CD14-positive monocyte (primary cell): ENCODE data around the gene PFKL. TPM values are rescaled to one million over a fixed set of nuclear protein-coding genes. Genes with fewer than 3 reads are reported as not detected.

ENCODE experiments used
- DNase-seq, 3 donors: peaks; one replicate each; pipeline ENCODE4 v3.0.0-alpha.2; 2011 to 2022
- H2AFZ ChIP-seq: 2 replicates; pipeline ENCODE4 v1.6.0; 2012; ENCODE audit warnings: mild to moderate bottlenecking, low read depth, low read length, inconsistent platforms; ENCODE audit not compliant: insufficient read depth, poor library complexity, severe bottlenecking
- H3K27ac ChIP-seq, 2 donors: 1 replicate in 1 of 2; 2 replicates in 1 of 2; pipeline ENCODE4 v1.5.1; 2012 to 2013; ENCODE audit warnings: low read length in 2 of 2, control low read depth in 1 of 2, inconsistent platforms in 1 of 2, low read depth in 1 of 2, mild to moderate bottlenecking in 1 of 2
- H3K27me3 ChIP-seq, 2 donors: one replicate each; pipeline versions ENCODE4 v1.6.0 to v1.6.1; 2011 to 2013; ENCODE audit warnings: low read length in 2 of 2; ENCODE audit not compliant: control insufficient read depth in 2 of 2, insufficient read depth in 2 of 2
- H3K36me3 ChIP-seq, 2 donors: replicated peaks in 1 of 2; 1 replicate in 1 of 2; 2 replicates in 1 of 2; pipeline versions ENCODE4 v1.5.1 to v1.6.1; 2012 to 2013; ENCODE audit warnings: low read length in 2 of 2, control low read depth in 1 of 2, inconsistent platforms in 1 of 2, mild to moderate bottlenecking in 1 of 2; ENCODE audit not compliant: insufficient read depth in 2 of 2, control insufficient read depth in 1 of 2
- H3K4me1 ChIP-seq, 2 donors: 1 replicate in 1 of 2; 2 replicates in 1 of 2; pipeline versions ENCODE4 v1.5.1 to v1.6.1; 2012 to 2013; ENCODE audit warnings: low read length in 2 of 2, control low read depth in 1 of 2, inconsistent platforms in 1 of 2, mild to moderate bottlenecking in 1 of 2, moderate library complexity in 1 of 2; ENCODE audit not compliant: insufficient read depth in 2 of 2, control insufficient read depth in 1 of 2
- H3K4me2 ChIP-seq: replicated peaks from 2 replicates; pipeline ENCODE3; 2012; ENCODE audit warnings: low read length, moderate library complexity, mild to moderate bottlenecking; ENCODE audit not compliant: poor library complexity, severe bottlenecking; ENCODE audit errors: extremely low read depth
- H3K4me3 ChIP-seq, 3 experiments: fragments of 200-600 bp in 1 of 3; sonication (generic) in 1 of 3; replicated peaks in 1 of 3; 1 replicate in 2 of 3; 2 replicates in 1 of 3; pipeline ENCODE4 v1.5.1; 2011 to 2013; ENCODE audit warnings: low read length in 3 of 3, mild to moderate bottlenecking in 3 of 3, control low read depth in 2 of 3, low read depth in 2 of 3, inconsistent platforms in 1 of 3, moderate library complexity in 1 of 3
- H3K79me2 ChIP-seq: 2 replicates; pipeline ENCODE4 v1.6.0; 2012; ENCODE audit warnings: mild to moderate bottlenecking, control low read depth, inconsistent platforms, low read length, moderate library complexity; ENCODE audit not compliant: insufficient read depth
- H3K9ac ChIP-seq: 2 replicates; pipeline ENCODE4 v1.6.0; 2017; ENCODE audit warnings: low read length, mild to moderate bottlenecking; ENCODE audit not compliant: insufficient read depth, poor library complexity, severe bottlenecking
- H3K9me3 ChIP-seq, 2 donors: replicated peaks in 1 of 2; 1 replicate in 1 of 2; 2 replicates in 1 of 2; pipeline versions ENCODE4 v1.5.1 to v1.6.1; 2012 to 2013; ENCODE audit warnings: low read length in 2 of 2, control low read depth in 1 of 2; ENCODE audit not compliant: control insufficient read depth in 1 of 2, insufficient read depth in 1 of 2
- H4K20me1 ChIP-seq: 2 replicates; pipeline ENCODE4 v1.6.0; 2012; ENCODE audit warnings: mild to moderate bottlenecking, low read length, control low read depth, moderate library complexity; ENCODE audit not compliant: insufficient read depth
- H3K27ac Mint-ChIP-seq, 7 donors: one replicate each; pipeline ENCODE4 v1.8.0; 2020; ENCODE audit warnings: mild to moderate bottlenecking in 7 of 7, mixed read lengths in 7 of 7, moderate library complexity in 6 of 7, inconsistent platforms in 2 of 7
- H3K27me3 Mint-ChIP-seq, 3 donors: one replicate each; pipeline ENCODE4 v1.8.0; 2021 to 2022; ENCODE audit warnings: low read depth in 3 of 3, mild to moderate bottlenecking in 3 of 3, mixed read lengths in 3 of 3, moderate library complexity in 3 of 3, inconsistent platforms in 1 of 3
- H3K36me3 Mint-ChIP-seq, 2 donors: one replicate each; pipeline ENCODE4 v1.8.0; 2020; ENCODE audit warnings: mixed read lengths in 2 of 2, inconsistent platforms in 1 of 2, mild to moderate bottlenecking in 1 of 2
- H3K4me1 Mint-ChIP-seq: one replicate; pipeline ENCODE4 v1.8.0; 2020; ENCODE audit warnings: mild to moderate bottlenecking, mixed read lengths
- H3K4me3 Mint-ChIP-seq, 2 donors: one replicate each; pipeline ENCODE4 v1.8.0; 2020; ENCODE audit warnings: mild to moderate bottlenecking in 2 of 2, mixed read lengths in 2 of 2, moderate library complexity in 1 of 2
- H3K9me3 Mint-ChIP-seq, 7 donors: one replicate each; pipeline ENCODE4 v1.8.0; 2020 to 2022; ENCODE audit warnings: mixed read lengths in 7 of 7, mild to moderate bottlenecking in 6 of 7, moderate library complexity in 6 of 7, inconsistent platforms in 2 of 7
- CTCF ChIP-seq: fragments of 200-600 bp; IDR thresholded peaks from one replicate; pipeline ENCODE4 v1.8.0; 2022; ENCODE audit warnings: antibody characterized with exemption, mild to moderate bottlenecking
- WGBS: methylation state at CpG from one replicate; pipeline ENCODE4 v1.1.5; 2013; ENCODE audit warnings: missing lambda C conversion rate; ENCODE audit not compliant: insufficient coverage; 5-methylcytosine and 5-hydroxymethylcytosine counted together
- intact Hi-C, 2 donors: fragments of 100-400 bp; cut with micrococcal nuclease; formaldehyde crosslinking; loops; one replicate each; pipeline versions ENCODE4 v1.15.0 to v1.15.1; 2023
- polyA plus RNA-seq, 3 donors: library from polyadenylated mRNA; depleted of rRNA in 1 of 3; unstranded in 2 of 3; stranded (reverse) in 1 of 3; fragments of 300-500 nt in 2 of 3; fragments of >200 nt in 1 of 3; fragmentation: Illumina TruSeq in 2 of 3; gene quantifications; 1 replicate in 2 of 3; 2 replicates in 1 of 3; pipeline ENCODE4 v1.2.3, GENCODE V29; 2012 to 2021

Gene PFKL
- polyA plus RNA-seq, 3 donors: 105 to 133 (median 113) TPM

GRCh38 chr21:44316277-44316900 lies 16.5 kb downstream of the PFKL start:
- 97% methylated on average over 25 of the region's 27 CpGs for WGBS
- H3K4me3 Mint-ChIP-seq: no peak overlapping the region

GRCh38 chr21:44317241-44317782 lies 17.5 kb downstream of the PFKL start:
- no peak overlapping the region for H3K9ac ChIP-seq
- H3K4me1 Mint-ChIP-seq: no peaks in the 10 kb centered on the region
- DNase-seq: no peak
- H3K79me2 ChIP-seq: no peaks in the 10 kb centered on the region
- peaks cover 32 to 80% of the 10 kb centered on the region in 2 donors for H3K36me3 Mint-ChIP-seq
- intact Hi-C loops: no loop called here
- 99% methylated on average over 18 of the region's 19 CpGs for WGBS
- H3K27me3 Mint-ChIP-seq: no peaks in the 10 kb centered on the region
- H3K4me1 ChIP-seq: no peaks in the 10 kb centered on the region
- no peak overlapping the region for H3K4me3 ChIP-seq
- H3K27me3 ChIP-seq: no peaks in the 10 kb centered on the region
- no peak overlapping the region for H2AFZ ChIP-seq
- TF ChIP-seq CTCF: no peak
- H3K36me3 ChIP-seq: peaks cover 92 to 95% of the 10 kb centered on the region in 2 donors
- H3K27ac Mint-ChIP-seq: peak overlapping the region in 1 of 7 donors; percentile 46
- H3K4me3 Mint-ChIP-seq: no peak overlapping the region
- H3K9me3 ChIP-seq: no peaks in the 10 kb centered on the region
- peaks cover 36% of the 10 kb centered on the region for H4K20me1 ChIP-seq
- H3K27ac ChIP-seq: no peak overlapping the region
- no peak overlapping the region for H3K4me2 ChIP-seq
- H3K9me3 Mint-ChIP-seq: no peaks in the 10 kb centered on the region

More at GRCh38 chr21:44316277-44316900, 16.5 kb downstream of the PFKL start:
- Histone ChIP-seq H3K9me3 (no peaks in the 10 kb centered on the region), H4K20me1 (peaks cover 45% of the 10 kb centered on the region), H3K79me2 (no peaks in the 10 kb centered on the region), H3K27me3 (no peaks in the 10 kb centered on the region), H2AFZ (no peak overlapping the region), H3K4me3 (no peak overlapping the region), H3K36me3 (peaks cover 92 to 95% of the 10 kb centered on the region in 2 donors), H3K9ac (no peak overlapping the region), H3K4me2 (no peak overlapping the region), H3K4me1 (no peaks in the 10 kb centered on the region), H3K27ac (no peak overlapping the region)
- Mint-ChIP-seq H3K4me1 (no peaks in the 10 kb centered on the region), H3K27me3 (no peaks in the 10 kb centered on the region), H3K9me3 (no peaks in the 10 kb centered on the region), H3K27ac (peak overlapping the region in 2 of 7 donors; percentile 68 to 72), H3K36me3 (peaks cover 38 to 79% of the 10 kb centered on the region in 2 donors)
- DNase-seq: no peak
- intact Hi-C loops: no loop called here
- no peak for TF ChIP-seq CTCF
